ENCODE measurements around the gene PSME2. TPM values are rescaled to one million over a fixed set of nuclear protein-coding genes. Genes with fewer than 3 reads are reported as not detected.

Gene PSME2
- total and polyA plus RNA-seq, 9 of the 15 experiments (the other 6 are each of a cell fraction or from before 2014, with no cell fraction given): 111 to 579 (median 159) TPM

DNA sequence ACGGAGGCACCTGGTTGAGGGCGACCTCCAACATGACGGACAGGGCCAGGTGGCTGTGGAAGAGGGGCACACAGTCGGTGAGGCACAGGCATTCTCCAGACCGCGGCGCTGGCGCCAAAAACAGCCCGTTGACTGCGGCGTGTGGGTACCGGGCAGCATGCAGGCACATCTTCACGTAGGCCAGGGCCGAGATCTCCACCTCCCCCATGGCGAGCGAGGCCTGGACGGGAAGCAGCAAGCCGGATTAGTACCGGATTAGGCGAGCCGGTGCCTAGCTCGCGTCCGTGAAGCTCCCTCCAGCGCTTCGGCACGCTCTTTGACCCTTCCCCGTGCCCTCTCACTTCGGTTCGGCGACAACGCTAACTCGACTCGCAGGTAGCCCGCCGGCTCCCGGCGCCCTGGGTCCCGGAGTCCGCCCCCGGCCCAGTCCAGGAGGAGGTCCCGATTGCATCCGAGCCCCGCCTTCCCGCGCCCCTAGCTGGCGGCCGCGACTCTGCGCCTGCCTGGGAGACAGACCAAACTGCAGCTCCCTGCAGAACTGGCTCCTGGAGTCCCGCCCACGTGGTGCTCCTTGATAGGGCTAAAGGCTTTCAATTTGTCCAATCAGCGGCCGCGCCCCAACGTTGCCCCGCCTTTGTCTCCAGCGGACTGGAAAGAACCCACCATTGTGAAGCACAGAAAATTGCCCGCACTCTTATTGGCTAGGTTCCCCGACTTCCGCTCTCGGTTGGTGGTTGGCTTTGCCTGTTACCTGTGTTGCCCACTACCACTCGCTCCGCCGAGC is 5.1 kb downstream of the PSME2 start, which contains the start of gene EMC9 (continued):
- TF ChIP-seq, protein P1, sequence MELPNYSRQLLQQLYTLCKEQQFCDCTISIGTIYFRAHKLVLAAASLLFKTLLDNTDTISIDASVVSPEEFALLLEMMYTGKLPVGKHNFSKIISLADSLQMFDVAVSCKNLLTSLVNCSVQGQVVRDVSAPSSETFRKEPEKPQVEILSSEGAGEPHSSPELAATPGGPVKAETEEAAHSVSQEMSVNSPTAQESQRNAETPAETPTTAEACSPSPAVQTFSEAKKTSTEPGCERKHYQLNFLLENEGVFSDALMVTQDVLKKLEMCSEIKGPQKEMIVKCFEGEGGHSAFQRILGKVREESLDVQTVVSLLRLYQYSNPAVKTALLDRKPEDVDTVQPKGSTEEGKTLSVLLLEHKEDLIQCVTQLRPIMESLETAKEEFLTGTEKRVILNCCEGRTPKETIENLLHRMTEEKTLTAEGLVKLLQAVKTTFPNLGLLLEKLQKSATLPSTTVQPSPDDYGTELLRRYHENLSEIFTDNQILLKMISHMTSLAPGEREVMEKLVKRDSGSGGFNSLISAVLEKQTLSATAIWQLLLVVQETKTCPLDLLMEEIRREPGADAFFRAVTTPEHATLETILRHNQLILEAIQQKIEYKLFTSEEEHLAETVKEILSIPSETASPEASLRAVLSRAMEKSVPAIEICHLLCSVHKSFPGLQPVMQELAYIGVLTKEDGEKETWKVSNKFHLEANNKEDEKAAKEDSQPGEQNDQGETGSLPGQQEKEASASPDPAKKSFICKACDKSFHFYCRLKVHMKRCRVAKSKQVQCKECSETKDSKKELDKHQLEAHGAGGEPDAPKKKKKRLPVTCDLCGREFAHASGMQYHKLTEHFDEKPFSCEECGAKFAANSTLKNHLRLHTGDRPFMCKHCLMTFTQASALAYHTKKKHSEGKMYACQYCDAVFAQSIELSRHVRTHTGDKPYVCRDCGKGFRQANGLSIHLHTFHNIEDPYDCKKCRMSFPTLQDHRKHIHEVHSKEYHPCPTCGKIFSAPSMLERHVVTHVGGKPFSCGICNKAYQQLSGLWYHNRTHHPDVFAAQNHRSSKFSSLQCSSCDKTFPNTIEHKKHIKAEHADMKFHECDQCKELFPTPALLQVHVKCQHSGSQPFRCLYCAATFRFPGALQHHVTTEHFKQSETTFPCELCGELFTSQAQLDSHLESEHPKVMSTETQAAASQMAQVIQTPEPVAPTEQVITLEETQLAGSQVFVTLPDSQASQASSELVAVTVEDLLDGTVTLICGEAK (IDR thresholded peaks at IDR 0.05): no peak
- TF ChIP-seq, protein P1 (CRISPR knock-in tag; IDR thresholded peaks at IDR 0.05): no peak
- TF ChIP-seq, protein P2, sequence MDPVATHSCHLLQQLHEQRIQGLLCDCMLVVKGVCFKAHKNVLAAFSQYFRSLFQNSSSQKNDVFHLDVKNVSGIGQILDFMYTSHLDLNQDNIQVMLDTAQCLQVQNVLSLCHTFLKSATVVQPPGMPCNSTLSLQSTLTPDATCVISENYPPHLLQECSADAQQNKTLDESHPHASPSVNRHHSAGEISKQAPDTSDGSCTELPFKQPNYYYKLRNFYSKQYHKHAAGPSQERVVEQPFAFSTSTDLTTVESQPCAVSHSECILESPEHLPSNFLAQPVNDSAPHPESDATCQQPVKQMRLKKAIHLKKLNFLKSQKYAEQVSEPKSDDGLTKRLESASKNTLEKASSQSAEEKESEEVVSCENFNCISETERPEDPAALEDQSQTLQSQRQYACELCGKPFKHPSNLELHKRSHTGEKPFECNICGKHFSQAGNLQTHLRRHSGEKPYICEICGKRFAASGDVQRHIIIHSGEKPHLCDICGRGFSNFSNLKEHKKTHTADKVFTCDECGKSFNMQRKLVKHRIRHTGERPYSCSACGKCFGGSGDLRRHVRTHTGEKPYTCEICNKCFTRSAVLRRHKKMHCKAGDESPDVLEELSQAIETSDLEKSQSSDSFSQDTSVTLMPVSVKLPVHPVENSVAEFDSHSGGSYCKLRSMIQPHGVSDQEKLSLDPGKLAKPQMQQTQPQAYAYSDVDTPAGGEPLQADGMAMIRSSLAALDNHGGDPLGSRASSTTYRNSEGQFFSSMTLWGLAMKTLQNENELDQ (CRISPR knock-in tag; IDR thresholded peaks at IDR 0.05; ENCODE audit: borderline replicate concordance): no peak
- no peak for TF ChIP-seq ZC3H4 (CRISPR knock-in tag; IDR thresholded peaks at IDR 0.05; ENCODE audit: borderline replicate concordance)
- TF ChIP-seq CBX1 (IDR thresholded peaks at IDR 0.05; ENCODE audit: low read depth): no peak
- no peak for TF ChIP-seq TCFL5 (CRISPR knock-in tag; conservative IDR thresholded peaks at IDR 0.05)
- TF ChIP-seq ZSCAN32 (CRISPR knock-in tag; IDR thresholded peaks at IDR 0.05): no peak
- TF ChIP-seq C11orf30 (IDR thresholded peaks at IDR 0.05; ENCODE audit: low read depth): peak; percentile 42; the same call in 1 of the 2 replicates
- TF ChIP-seq ZNF41 (CRISPR knock-in tag; conservative IDR thresholded peaks at IDR 0.05): no peak
- no peak for TF ChIP-seq ZNF133 (CRISPR knock-in tag; IDR thresholded peaks at IDR 0.05)
- no peak for TF ChIP-seq SREBF1 (IDR thresholded peaks at IDR 0.05; ENCODE audit: borderline replicate concordance, low read depth, low read length)
- TF ChIP-seq KLF6 (CRISPR knock-in tag; IDR thresholded peaks at IDR 0.05; ENCODE audit: borderline replicate concordance): no peak
- TF ChIP-seq FOXJ2 (tag; IDR thresholded peaks at IDR 0.05): peak; percentile 47; the same call in 1 of the 2 replicates
- no peak for TF ChIP-seq ZFPM2 (CRISPR knock-in tag; IDR thresholded peaks at IDR 0.05)

Data from K562 (cell line).